SU-DHL-6 (cell line): ENCODE measurements around the gene ZNF337.

ENCODE experiments used
- CTCF ChIP-seq: fragments of 200-600 bp; sonication (generic); IDR thresholded peaks from one replicate; pipeline ENCODE4 v1.5.1; 2017; ENCODE audit warnings: antibody characterized with exemption, mild to moderate bottlenecking, low read length, moderate library complexity; ENCODE audit not compliant: insufficient read depth, poor library complexity, severe bottlenecking
- EZH2phosphoT487 ChIP-seq: fragments of 200-600 bp; sonication (generic), shearing (Covaris generic); conservative IDR thresholded peaks from 2 replicates; pipeline ENCODE4 v1.6.1; 2018; ENCODE audit warnings: mild to moderate bottlenecking, antibody characterized with exemption, low read length, moderate library complexity, mixed read lengths

- TF ChIP-seq CTCF (no peak), EZH2phosphoT487 (no peak)
These were observed 28.2 kb downstream of the ZNF337 start for GRCh38 chr20:25668446-25668845.
